DMS 273 (cell line): Measurements from ENCODE around the gene LMAN2L.

Experiments used
- DNase-seq: peaks from one replicate; lab custom pipeline; 2025; ENCODE audit not compliant: unreplicated experiment; lab: John Stamatoyannopoulos, UW

The LMAN2L gene

DNA sequence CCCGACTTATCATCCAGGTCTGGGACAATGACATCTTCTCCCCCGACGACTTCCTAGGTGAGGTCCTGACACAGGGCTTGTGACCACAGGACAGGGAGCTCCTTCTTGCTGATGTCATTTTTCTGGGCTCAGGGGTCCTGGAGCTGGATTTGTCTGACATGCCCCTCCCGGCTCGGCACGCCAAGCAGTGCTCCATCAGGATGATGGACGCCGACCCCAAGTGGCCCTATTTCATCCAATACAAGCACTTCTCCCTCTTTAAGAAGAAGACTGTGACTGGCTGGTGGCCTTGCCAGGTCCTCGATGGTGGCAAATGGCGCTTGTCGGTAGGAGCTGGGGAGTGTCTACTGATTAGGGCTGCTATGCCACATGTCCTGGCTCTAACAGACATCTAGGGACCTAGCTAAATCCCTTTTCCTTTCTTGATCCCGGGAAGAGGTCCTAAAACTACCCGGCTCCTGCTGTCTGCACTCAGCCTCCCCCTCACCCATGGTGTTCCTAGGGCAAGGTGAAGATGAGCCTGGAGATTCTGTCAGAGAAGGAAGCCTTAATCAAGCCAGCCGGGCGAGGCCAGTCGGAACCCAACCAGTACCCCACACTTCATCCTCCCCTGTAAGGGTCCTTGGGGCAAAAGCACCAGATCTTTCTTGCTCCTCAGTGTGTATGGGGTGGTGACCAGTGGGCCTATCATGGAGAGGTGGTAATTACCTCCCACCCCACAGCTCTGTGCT is 36.7 kb downstream of the LMAN2L start:
- no peak for DNase-seq

GRCh38 chr2:96702098-96702785 is 37.6 kb downstream of the LMAN2L start:
- no peak for DNase-seq

- no peak for DNase-seq
These were observed 38.2 kb downstream of the LMAN2L start for GRCh38 chr2:96701636-96702035.

- no peak for DNase-seq
These were observed 39.8 kb downstream of the LMAN2L start for GRCh38 chr2:96700086-96700485.

- no peak for DNase-seq
These were observed 40.2 kb downstream of the LMAN2L start for GRCh38 chr2:96699621-96700020.

GRCh38 chr2:96699021-96699420 is 40.8 kb downstream of the LMAN2L start:
- no peak for DNase-seq

- no peak for DNase-seq
These were observed 41.5 kb downstream of the LMAN2L start for GRCh38 chr2:96698221-96698861.

DNA sequence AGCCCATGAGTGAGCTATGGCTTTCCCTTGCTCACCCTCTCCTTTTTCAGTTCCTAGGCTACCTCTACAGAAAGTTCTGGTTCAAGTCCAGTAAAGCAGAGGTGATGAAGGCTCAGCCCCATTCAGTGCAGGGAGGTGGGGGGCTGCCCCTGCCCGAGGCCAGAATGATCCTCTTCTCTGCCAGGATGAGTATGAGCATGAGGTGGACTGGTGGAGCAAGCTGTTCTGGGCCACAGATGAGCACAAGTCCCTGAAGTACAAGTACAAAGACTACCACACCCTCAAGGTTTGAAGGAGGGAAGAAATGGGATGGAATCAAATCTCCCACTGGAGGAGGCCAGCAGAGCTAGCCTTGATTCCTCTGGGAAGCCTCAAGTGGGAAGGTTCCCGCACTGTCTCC is 42.4 kb downstream of the LMAN2L start:
- DNase-seq = peak; percentile 28

DNA sequence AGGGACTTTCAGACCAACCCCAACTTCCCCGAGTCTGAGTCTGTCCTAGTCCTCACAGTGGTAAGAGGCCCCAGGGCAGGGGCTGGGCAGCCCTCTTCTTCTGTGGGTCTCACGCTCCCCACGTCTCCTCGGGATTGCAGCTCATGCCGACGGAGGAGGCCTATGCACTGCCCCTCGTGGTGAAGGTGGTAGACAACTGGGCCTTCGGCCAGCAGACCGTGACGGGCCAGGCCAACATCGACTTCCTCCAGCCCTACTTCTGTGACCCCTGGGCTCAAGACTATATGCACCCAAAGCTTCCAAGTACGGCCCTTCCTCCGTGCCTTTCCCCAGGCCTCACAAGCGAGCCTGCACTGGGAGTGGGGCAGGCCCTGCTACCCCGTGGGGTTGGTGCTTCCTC is 44.3 kb downstream of the LMAN2L start:
- no peak for DNase-seq

- no peak for DNase-seq
These were observed 44.9 kb downstream of the LMAN2L start for GRCh38 chr2:96694816-96695455.

GRCh38 chr2:96694279-96694678 is 45.6 kb downstream of the LMAN2L start:
- no peak for DNase-seq

GRCh38 chr2:96693286-96694200 is 46.3 kb downstream of the LMAN2L start:
- peak; percentile 53 for DNase-seq

- no peak for DNase-seq
These were observed 47.5 kb downstream of the LMAN2L start for GRCh38 chr2:96692094-96692971.

- DNase-seq = no peak
These were observed 48.7 kb downstream of the LMAN2L start for GRCh38 chr2:96691022-96691612.

DNA sequence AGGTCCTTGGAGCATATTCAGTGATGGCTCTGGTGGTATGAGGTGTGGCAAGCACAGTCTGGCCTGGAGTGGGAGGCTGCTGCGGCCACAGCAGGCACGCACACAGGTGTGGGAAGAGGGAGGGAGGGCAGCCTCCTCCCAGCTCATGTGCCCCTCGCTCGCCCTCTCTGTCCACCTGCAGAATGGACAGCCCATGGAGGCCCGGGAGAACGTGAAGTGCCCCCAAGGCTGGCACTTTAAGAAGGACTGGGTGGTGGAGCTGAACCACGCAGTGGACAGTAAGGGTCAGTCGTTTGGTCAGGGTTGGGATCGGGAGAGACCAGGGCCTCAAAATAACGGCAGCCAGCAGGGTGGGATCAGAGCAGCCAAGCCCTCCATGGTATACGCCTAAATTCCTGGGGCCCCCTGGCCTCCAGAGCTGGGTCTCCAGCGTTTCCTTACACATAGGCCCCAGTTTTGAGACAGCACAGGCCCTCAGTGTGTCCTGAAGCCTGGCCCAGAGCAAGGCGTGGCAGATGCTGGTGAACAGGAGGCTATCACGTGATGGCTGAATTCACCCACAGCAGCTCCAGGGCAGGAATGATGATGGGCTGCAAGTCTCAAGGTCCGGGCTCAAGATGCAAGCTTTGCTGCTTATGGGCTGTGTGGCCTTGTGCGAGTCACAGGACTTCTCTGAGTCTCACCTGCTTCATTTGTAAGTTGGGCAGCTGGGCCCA is 49.4 kb downstream of the LMAN2L start:
- peak; percentile 18 for DNase-seq

DNA sequence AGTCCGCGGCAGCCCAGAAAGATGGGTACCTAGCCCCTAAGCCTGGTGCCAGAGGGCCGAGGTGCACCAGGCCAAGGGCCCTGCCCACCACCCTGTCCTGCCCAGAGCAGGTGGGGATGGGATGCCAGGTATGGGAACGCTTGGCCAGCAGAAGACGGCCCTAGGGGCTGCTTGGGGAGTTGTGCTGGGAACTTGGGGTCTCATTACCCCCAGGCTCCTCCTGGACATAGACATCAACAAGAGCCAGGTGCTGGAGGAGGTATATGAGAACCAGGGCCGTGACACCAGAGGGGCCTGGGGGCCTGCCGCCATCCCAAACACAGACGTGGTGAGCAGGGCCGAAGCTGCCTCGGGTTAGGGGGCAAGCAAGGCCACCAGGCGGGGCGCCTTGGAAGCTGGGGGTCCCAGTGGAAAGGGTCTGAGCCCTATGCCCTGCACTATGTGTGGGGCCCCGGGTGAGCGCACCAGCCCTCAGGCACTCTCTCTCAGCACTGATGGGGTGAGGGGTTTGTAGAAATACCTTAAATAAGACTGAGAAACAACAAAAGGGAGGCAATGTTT is 50.4 kb downstream of the LMAN2L start:
- no peak for DNase-seq

DNA sequence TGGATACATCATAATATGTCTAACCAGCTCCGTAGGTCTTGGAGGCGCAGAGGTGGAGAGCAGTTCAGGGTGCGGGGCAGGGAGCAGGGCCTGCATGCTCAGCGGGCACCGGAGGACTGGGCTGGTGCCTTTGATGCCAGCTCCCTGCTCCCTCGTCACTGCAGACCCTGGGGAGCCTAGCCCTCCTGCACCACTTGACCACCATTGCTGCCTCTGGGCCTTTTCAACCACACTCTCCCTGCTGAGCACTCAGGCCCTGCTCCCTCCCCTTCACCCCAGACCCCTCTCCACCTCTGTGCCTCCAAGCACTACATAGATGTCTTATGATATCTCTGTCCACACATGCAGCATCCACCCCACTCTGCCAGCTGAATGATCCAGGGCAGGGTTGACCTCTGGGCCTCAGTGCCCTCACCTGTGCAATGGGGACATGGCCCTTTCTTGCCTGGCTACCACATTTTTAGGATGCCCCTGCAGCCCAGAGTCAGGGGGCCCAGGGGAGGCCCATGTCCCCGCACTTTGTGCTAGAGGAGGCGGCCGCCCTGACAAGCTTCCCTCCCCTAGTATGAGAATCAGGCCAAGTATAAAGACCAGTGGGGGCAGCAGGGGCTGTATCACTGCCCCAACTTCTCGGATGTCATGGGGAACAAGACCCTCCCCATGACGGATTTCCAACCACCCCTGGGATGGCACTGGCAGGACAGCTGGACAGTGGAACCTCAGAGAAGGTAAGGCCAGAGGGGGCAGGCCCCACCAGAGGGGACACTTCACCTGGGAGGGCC is 51.0 kb downstream of the LMAN2L start:
- no peak for DNase-seq
